Heart left ventricle (tissue), 13 donors: ENCODE results near the gene RGMA.

Experiments
- CTCF ChIP-seq, 12 donors: fragments of 200-600 bp; sonication (generic) in 4 of 12; IDR thresholded peaks; one replicate each; pipeline versions ENCODE4 v1.5.0 to v1.8.0; 2018 to 2022; ENCODE audit warnings: antibody characterized with exemption in 12 of 12, mild to moderate bottlenecking in 5 of 12
- POLR2A ChIP-seq, 2 donors: fragments of 450-650 bp; IDR thresholded peaks; one replicate each; pipeline ENCODE4 v1.6.1; 2017; ENCODE audit warnings: antibody characterized with exemption in 2 of 2, mild to moderate bottlenecking in 2 of 2, moderate library complexity in 2 of 2
- donor health status: ischemic (EF 13 %, LVEDD 7.1; RV severe dilation, severe dysfunction).
- donor health status: DM: no; HTN: yes; CAD: no.
- donor health status: DM: no; HTN: no; CAD: no.
- donor health status: ischemic (EF 25% LVEDD 6.9; RV normal size, moderate dysfunction).
- donor health status: ischemic (EF 25% LVEDD 5.7; RV mildly dilated, moderate dysfunction).
- donor health status: ischemic (EF 35%, LVEDD 5.7; RV mildly dilated, moderate dysfunction).
- donor health status: nonischemic (EF 11% LVEDD 7.7; RV severe dilation, severe dysfunction).
- donor health status: DM: yes; HTN: yes; CAD: no.
- donor health status: PGD.
- donor health status: ischemic (EF 29% LVEDD 5.4; RV normal size, mild dysfunction).
- donor health status: nonischemic (EF 23%, LVEDD 6.1; RV moderate dilation, normal function).

GRCh38 chr15:93026380-93026817 is 62.6 kb downstream of the RGMA start:
- TF ChIP-seq CTCF (IDR thresholded peaks at IDR 0.05) (no peak), POLR2A (IDR thresholded peaks at IDR 0.05) (no peak)
